GM12878 (cell line): ENCODE results near the gene FARS2. TPM values are rescaled to one million over a fixed set of nuclear protein-coding genes. Genes with fewer than 3 reads are reported as not detected.

ENCODE experiments used
- ATAC-seq: fragments of 200-7000 bp; cut with Tn5 transposase; 3 replicates; pipeline ENCODE4 v1.9.1; 2020; ENCODE audit warnings: mild to moderate bottlenecking, moderate library complexity
- BruUV-seq: library from RNA; stranded (reverse); fragments of 400-500 nt; replicated peaks from 2 replicates; lab custom pipeline; 2021; lab: Mats Ljungman, UMichigan
- CTCF ChIA-PET: fragments of 300-600 bp; sonication (Branson Sonifier 250); formaldehyde crosslinking; extraction: SDS; loops from one replicate; lab custom pipeline; 2021; ENCODE audit warnings: inconsistent platforms; lab: Yijun Ruan, JAX
- POLR2A ChIA-PET: fragments of 350-600 bp; formaldehyde crosslinking; extraction: SDS; loops from one replicate; lab custom pipeline; 2021; ENCODE audit warnings: inconsistent platforms; lab: Charles Lee
- RAD21 ChIA-PET: fragments of 300-600 bp; sonication (Branson Sonifier 250); formaldehyde crosslinking; loops from one replicate; lab custom pipeline; 2023; ENCODE audit warnings: antibody characterized with exemption; ENCODE audit not compliant: unreplicated experiment; lab: Charles Lee
- SMC1A ChIA-PET: fragments of 300-600 bp; sonication (Branson Sonifier 250); formaldehyde crosslinking; loops from one replicate; lab custom pipeline; 2023; ENCODE audit not compliant: unreplicated experiment, uncharacterized antibody; lab: Charles Lee
- DNase-seq: peaks from one replicate; pipeline ENCODE4 v3.0.0-alpha.2; 2011; ENCODE audit warnings: low read depth, low spot score
- FAIRE-seq: peaks from 3 replicates; lab custom pipeline; 2011; peaks lifted over from hg19 to GRCh38; lab: Jason Lieb, UNC
- H2AFZ ChIP-seq: 2 replicates; pipeline ENCODE4 v1.6.0; 2011; ENCODE audit warnings: low read depth, low read length, control low read depth; ENCODE audit not compliant: control insufficient read depth
- H3K27ac ChIP-seq: 2 replicates; pipeline ENCODE4 v1.5.1; 2011; ENCODE audit warnings: control low read depth; ENCODE audit not compliant: control insufficient read depth, insufficient read depth
- H3K27me3 ChIP-seq, 2 experiments: replicated peaks in 1 of 2; 2 replicates each; pipeline versions ENCODE4 v1.6.0 to v1.6.1; 2011; ENCODE audit warnings: low read length in 1 of 2; ENCODE audit not compliant: control insufficient read depth in 2 of 2, insufficient read depth in 2 of 2
- H3K36me3 ChIP-seq, 2 experiments: 2 replicates each; pipeline ENCODE4 v1.5.1; 2011; ENCODE audit warnings: low read length in 1 of 2; ENCODE audit not compliant: control insufficient read depth in 2 of 2, insufficient read depth in 2 of 2
- H3K4me1 ChIP-seq: 2 replicates; pipeline ENCODE4 v1.6.1; 2011; ENCODE audit warnings: mild to moderate bottlenecking, low read length, moderate library complexity, mixed read lengths; ENCODE audit not compliant: control insufficient read depth, insufficient read depth
- H3K4me2 ChIP-seq: 2 replicates; pipeline ENCODE4 v1.6.0; 2011; ENCODE audit warnings: control low read depth; ENCODE audit not compliant: control insufficient read depth, insufficient read depth
- H3K4me3 ChIP-seq: fragments of 200-600 bp; sonication (generic); 2 replicates; pipeline ENCODE4 v1.5.1; 2016
- H3K79me2 ChIP-seq: 2 replicates; pipeline ENCODE4 v1.6.0; 2011; ENCODE audit warnings: low read length; ENCODE audit not compliant: control insufficient read depth, insufficient read depth
- H3K9ac ChIP-seq: 2 replicates; pipeline ENCODE4 v1.8.0; 2011; ENCODE audit warnings: low read length, control low read depth, mixed read lengths; ENCODE audit not compliant: control insufficient read depth, insufficient read depth
- H3K9me3 ChIP-seq: replicated peaks from 3 replicates; pipeline ENCODE4 v1.5.1; 2011; ENCODE audit warnings: mild to moderate bottlenecking, low read length; ENCODE audit not compliant: control insufficient read depth, insufficient read depth
- H4K20me1 ChIP-seq: 2 replicates; pipeline ENCODE4 v1.6.0; 2011; ENCODE audit not compliant: control insufficient read depth, insufficient read depth
- MEF2A ChIP-seq: IDR thresholded peaks from 2 replicates; pipeline ENCODE4 v1.6.1; 2011; ENCODE audit warnings: low read depth, mild to moderate bottlenecking, low read length, moderate library complexity; ENCODE audit not compliant: insufficient read depth
- NFYB ChIP-seq: IDR thresholded peaks from 2 replicates; pipeline ENCODE4 v1.6.1; 2011; ENCODE audit warnings: low read depth, mild to moderate bottlenecking, low read length, improper control_type of control experiment, moderate library complexity; ENCODE audit not compliant: insufficient read depth
- SIN3A ChIP-seq: IDR thresholded peaks from 2 replicates; pipeline ENCODE4 v1.6.1; 2012; ENCODE audit warnings: low read depth, low read length, improper control_type of control experiment
- SMAD1 ChIP-seq: fragments of 450-650 bp; IDR thresholded peaks from 2 replicates; pipeline ENCODE4 v1.6.1; 2018; ENCODE audit warnings: mild to moderate bottlenecking, low read depth; ENCODE audit not compliant: partially characterized antibody
- SPI1 ChIP-seq: IDR thresholded peaks from 2 replicates; pipeline ENCODE4 v1.6.1; 2011; ENCODE audit warnings: low read depth, mild to moderate bottlenecking, low read length, moderate library complexity, borderline replicate concordance; ENCODE audit not compliant: insufficient read depth
- WGBS: methylation state at CpG from one replicate; pipeline ENCODE4 v1.1.6; 2016; ENCODE audit warnings: low lambda C conversion rate; ENCODE audit not compliant: insufficient replicate concordance, insufficient coverage; ENCODE audit errors: missing lambda C conversion rate; 5-methylcytosine and 5-hydroxymethylcytosine counted together
- in situ Hi-C: fragments of 300-500 bp; cut with MboI; formaldehyde crosslinking; loops from 9 replicates; pipeline ENCODE4 v1.14.3; 2018; ENCODE audit warnings: mixed read lengths
- intact Hi-C: fragments of 100-400 bp; cut with micrococcal nuclease; formaldehyde crosslinking; loops from one replicate; pipeline ENCODE4 v1.14.2; 2022; ENCODE audit not compliant: unreplicated experiment
- polyA plus RNA-seq, 11 experiments: library from polyadenylated mRNA; depleted of rRNA in 4 of 11; unstranded in 6 of 11; stranded (reverse) in 5 of 11; fragments of >200 nt; fragmentation: Nextera tagmentation in 4 of 11; fragmentation: Illumina TruSeq in 1 of 11; extraction: Ambion mirVana in 4 of 11; extraction: Trizol in 1 of 11; gene quantifications; 1 replicate in 1 of 11; 2 replicates in 10 of 11; pipeline versions ENCODE4 v1.2.1 to v1.2.3, GENCODE V29; 2011 to 2016; ENCODE audit warnings: inconsistent platforms in 2 of 11, missing spikeins in 2 of 11, low read depth in 1 of 11
- total RNA-seq, 4 experiments: library from RNA; depleted of rRNA in 3 of 4; stranded (reverse); fragments of >200 nt in 3 of 4; fragmentation: Illumina TruSeq in 1 of 4; extraction: Trizol in 1 of 4; gene quantifications; 2 replicates each; pipeline versions ENCODE4 v1.2.1 to v1.2.3, GENCODE V29; 2013 to 2021

Gene FARS2
- total and polyA plus RNA-seq, 10 of the 15 experiments (the other 5 are each of a cell fraction or from before 2014, with no cell fraction given) = 16.8 to 46.7 (median 25.6) TPM

DNA sequence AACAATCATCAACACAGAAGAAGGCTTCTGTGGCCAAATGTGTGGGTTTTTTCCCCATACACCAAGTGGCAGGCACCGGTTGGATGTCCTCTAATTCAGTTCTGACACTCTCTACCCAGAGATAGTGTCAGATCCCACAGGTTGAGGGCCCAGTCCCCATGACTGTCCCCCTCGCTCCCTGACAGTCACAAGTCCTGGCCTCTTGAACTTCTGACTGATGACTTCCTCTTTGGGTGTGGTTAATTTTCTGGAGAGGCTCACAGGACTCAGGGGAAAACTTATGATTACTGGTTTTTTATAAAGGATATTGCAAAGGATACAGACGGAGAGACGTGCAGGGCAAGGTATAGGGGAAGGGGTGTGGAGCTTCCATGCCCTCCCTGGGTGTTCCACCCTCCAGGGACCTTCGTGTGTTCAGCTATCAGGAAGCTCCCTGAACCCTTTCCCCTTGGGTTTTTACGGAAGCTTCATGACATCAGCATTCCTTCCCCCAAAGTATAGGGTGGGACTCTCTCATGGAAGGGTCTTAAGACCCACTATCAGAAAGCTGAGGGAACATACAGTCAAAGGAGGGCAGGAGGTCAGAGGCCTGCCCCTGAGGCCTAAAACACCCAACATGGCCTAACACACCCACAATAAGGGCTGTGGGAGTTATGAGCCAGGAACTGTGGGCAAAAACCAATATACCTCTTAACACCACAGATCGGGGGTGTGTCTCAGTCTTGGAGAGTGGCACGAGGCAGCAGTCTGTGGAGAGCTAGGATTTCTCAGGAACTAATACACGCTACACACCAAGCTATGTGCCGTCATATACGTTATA is 33.3 kb downstream of the FARS2 start:
- TF ChIP-seq SPI1 (peak; percentile 57; the same call in 1 of the 2 replicates), SMAD1 (no peak), NFYB (0 out of 2 replicates have a peak, but pooled peaks have one; percentile 4), MEF2A (no peak), SIN3A (no peak)
- TF ChIP-seq, all 136 proteins: peak for 2
- Histone ChIP-seq H3K9me3 (no peaks in the 10 kb centered on the region), H3K27me3 (no peaks in the 10 kb centered on the region), H2AFZ (0 out of 2 replicates have a peak overlapping the region, but pooled peaks have one; percentile 1), H3K4me3 (no peak overlapping the region), H3K9ac (no peak overlapping the region), H3K4me2 (no peak overlapping the region), H3K4me1 (peaks cover 11% of the 10 kb centered on the region; the same call in 1 of the 2 replicates), H3K79me2 (peaks cover 5% of the 10 kb centered on the region), H3K27ac (no peak overlapping the region), H3K36me3 (no peaks in the 10 kb centered on the region), H4K20me1 (no peaks in the 10 kb centered on the region)
- ATAC-seq (peak; percentile 67), DNase-seq (no peak), FAIRE-seq (no peak)
- POLR2A ChIA-PET = interaction anchor here (1.1 kb wide), 1 partner anchor 30 kb away, joined by 3 read pairs; no protein-coding TSS in a partner anchor
- no TSS peak for BruUV-seq
- SMC1A ChIA-PET = interaction anchor here (0.8 to 1.0 kb wide), 2 partner anchors 18 to 28 kb away, joined by 3 to 5 read pairs; no protein-coding TSS in a partner anchor
- in situ Hi-C loops = no loop called here
- WGBS = 68% methylated on average over 11 of the region's 11 CpGs
- CTCF ChIA-PET = interaction anchor here (1.1 to 2.1 kb wide), 5 partner anchors 9 to 151 kb away, joined by 3 to 14 read pairs (median 4); no protein-coding TSS in a partner anchor
- intact Hi-C loops = no loop called here
- RAD21 ChIA-PET = interaction anchor here (0.7 to 1.4 kb wide), 3 partner anchors 9 to 33 kb away, joined by 3 to 7 read pairs (median 3); partner anchors contain the start of genes FARS2 and LYRM4
